ENCODE results near the gene CNGA3.

DNA sequence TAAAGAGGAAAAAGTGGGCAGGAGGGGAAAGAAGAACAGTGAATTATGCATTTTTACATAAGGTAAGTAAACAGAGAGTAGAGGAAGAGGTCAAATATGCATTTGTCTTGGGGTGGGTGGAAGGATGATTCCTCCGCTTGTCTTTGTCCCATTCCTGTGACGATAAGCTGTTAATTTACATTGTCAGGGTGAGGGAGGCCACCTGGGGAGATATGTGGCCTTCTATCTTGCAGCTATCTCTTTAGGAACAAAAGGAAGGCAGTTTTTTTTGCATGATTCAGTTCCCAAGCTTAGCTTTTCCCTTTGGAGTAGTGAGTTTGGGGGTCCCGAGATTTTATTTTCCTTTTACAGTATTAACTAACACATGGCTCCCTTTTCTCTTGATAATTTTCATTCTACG is 96.2 kb downstream of the CNGA3 start:
- TF ChIP-seq, protein P1, sequence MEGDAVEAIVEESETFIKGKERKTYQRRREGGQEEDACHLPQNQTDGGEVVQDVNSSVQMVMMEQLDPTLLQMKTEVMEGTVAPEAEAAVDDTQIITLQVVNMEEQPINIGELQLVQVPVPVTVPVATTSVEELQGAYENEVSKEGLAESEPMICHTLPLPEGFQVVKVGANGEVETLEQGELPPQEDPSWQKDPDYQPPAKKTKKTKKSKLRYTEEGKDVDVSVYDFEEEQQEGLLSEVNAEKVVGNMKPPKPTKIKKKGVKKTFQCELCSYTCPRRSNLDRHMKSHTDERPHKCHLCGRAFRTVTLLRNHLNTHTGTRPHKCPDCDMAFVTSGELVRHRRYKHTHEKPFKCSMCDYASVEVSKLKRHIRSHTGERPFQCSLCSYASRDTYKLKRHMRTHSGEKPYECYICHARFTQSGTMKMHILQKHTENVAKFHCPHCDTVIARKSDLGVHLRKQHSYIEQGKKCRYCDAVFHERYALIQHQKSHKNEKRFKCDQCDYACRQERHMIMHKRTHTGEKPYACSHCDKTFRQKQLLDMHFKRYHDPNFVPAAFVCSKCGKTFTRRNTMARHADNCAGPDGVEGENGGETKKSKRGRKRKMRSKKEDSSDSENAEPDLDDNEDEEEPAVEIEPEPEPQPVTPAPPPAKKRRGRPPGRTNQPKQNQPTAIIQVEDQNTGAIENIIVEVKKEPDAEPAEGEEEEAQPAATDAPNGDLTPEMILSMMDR (IDR thresholded peaks at IDR 0.05): no peak
- TF ChIP-seq POLR2A (IDR thresholded peaks at IDR 0.05): no peak
